B cell (primary cell): ENCODE results near the gene AP2B1. TPM values are rescaled to one million over a fixed set of nuclear protein-coding genes. Genes with fewer than 3 reads are reported as not detected.

Experiments used
- ATAC-seq: fragments of 200-7000 bp; cut with Tn5 transposase; one replicate; pipeline ENCODE4 v1.10.0; 2021; ENCODE audit warnings: low read depth, mild to moderate bottlenecking, moderate number of reproducible peaks, moderate library complexity
- CTCF ChIA-PET: fragments of 350-600 bp; sonication (Branson Sonifier 250); formaldehyde crosslinking; loops from one replicate; lab custom pipeline; 2021; ENCODE audit warnings: antibody characterized with exemption, inconsistent platforms; lab: Charles Lee
- POLR2A ChIA-PET: fragments of 350-600 bp; sonication (Branson Sonifier 250); formaldehyde crosslinking; loops from one replicate; lab custom pipeline; 2021; ENCODE audit warnings: antibody characterized with exemption; lab: Charles Lee
- DNase-seq: peaks from one replicate; pipeline ENCODE4 v3.0.0; 2013
- H2AFZ ChIP-seq: 2 replicates; pipeline ENCODE4 v1.6.1; 2012; ENCODE audit warnings: mild to moderate bottlenecking, low read depth, low read length; ENCODE audit not compliant: insufficient read depth, poor library complexity, severe bottlenecking
- H3K27ac ChIP-seq, 2 donors: 1 replicate in 1 of 2; 2 replicates in 1 of 2; pipeline ENCODE4 v1.5.1; 2012 to 2013; ENCODE audit warnings: low read length in 2 of 2, mild to moderate bottlenecking in 2 of 2, moderate library complexity in 1 of 2
- H3K27me3 ChIP-seq, 4 experiments: fragments of 200-600 bp in 1 of 4; sonication (generic) in 1 of 4; replicated peaks in 1 of 4; 1 replicate in 2 of 4; 2 replicates in 2 of 4; pipeline versions ENCODE4 v1.6.1 to v1.7.0; 2013 to 2016; ENCODE audit warnings: low read length in 3 of 4, mild to moderate bottlenecking in 2 of 4, mixed read lengths in 1 of 4, moderate library complexity in 1 of 4; ENCODE audit not compliant: insufficient read depth in 4 of 4, control insufficient read depth in 3 of 4; ENCODE audit errors: control extremely low read depth in 1 of 4
- H3K36me3 ChIP-seq, 2 experiments: replicated peaks in 1 of 2; 1 replicate in 1 of 2; 2 replicates in 1 of 2; pipeline versions ENCODE4 v1.6.1 to v1.7.1; 2013; ENCODE audit warnings: low read length in 1 of 2; ENCODE audit not compliant: insufficient read depth in 2 of 2, control insufficient read depth in 1 of 2; ENCODE audit errors: control extremely low read depth in 1 of 2, extremely low read depth in 1 of 2
- H3K4me1 ChIP-seq, 2 donors: fragments of 200-600 bp in 1 of 2; sonication (generic) in 1 of 2; 1 replicate in 1 of 2; 2 replicates in 1 of 2; pipeline versions ENCODE4 v1.5.1 to v1.6.1; 2013 to 2017; ENCODE audit warnings: low read length in 2 of 2; ENCODE audit not compliant: control insufficient read depth in 2 of 2, insufficient read depth in 2 of 2
- H3K4me2 ChIP-seq: replicated peaks from 2 replicates; pipeline ENCODE3; 2012; ENCODE audit warnings: mild to moderate bottlenecking, low read depth, low read length; ENCODE audit not compliant: poor library complexity, severe bottlenecking
- H3K4me3 ChIP-seq, 5 experiments: fragments of 200-600 bp in 1 of 5; sonication (generic) in 1 of 5; 1 replicate in 3 of 5; 2 replicates in 2 of 5; pipeline versions ENCODE4 v1.5.1 to v1.7.0; 2011 to 2016; ENCODE audit warnings: low read length in 4 of 5, mild to moderate bottlenecking in 4 of 5, low read depth in 2 of 5, control low read depth in 1 of 5, moderate library complexity in 1 of 5; ENCODE audit not compliant: insufficient read depth in 1 of 5; ENCODE audit errors: control extremely low read depth in 1 of 5, extremely low read depth in 1 of 5
- H3K79me2 ChIP-seq: fragments of 200-600 bp; sonication (generic); one replicate; pipeline ENCODE4 v1.6.0; 2016; ENCODE audit warnings: low read length; ENCODE audit not compliant: control insufficient read depth, insufficient read depth
- H3K9ac ChIP-seq: fragments of 200-600 bp; sonication (generic); 2 replicates; pipeline ENCODE4 v1.6.1; 2017; ENCODE audit warnings: mild to moderate bottlenecking, low read length, moderate library complexity
- H3K9me3 ChIP-seq, 3 donors: one replicate each; pipeline versions ENCODE4 v1.6.1 to v1.7.1; 2013; ENCODE audit warnings: low read length in 2 of 3; ENCODE audit not compliant: control insufficient read depth in 2 of 3, insufficient read depth in 1 of 3; ENCODE audit errors: control extremely low read depth in 1 of 3
- H4K20me1 ChIP-seq: 2 replicates; pipeline ENCODE4 v1.6.0; 2012; ENCODE audit warnings: mild to moderate bottlenecking, low read length; ENCODE audit not compliant: insufficient read depth, control insufficient read depth, poor library complexity, severe bottlenecking
- H3K27ac Mint-ChIP-seq: one replicate; pipeline ENCODE4 v1.8.0; 2021; ENCODE audit warnings: mixed read lengths
- H3K27me3 Mint-ChIP-seq: one replicate; pipeline ENCODE4 v1.8.0; 2021; ENCODE audit warnings: mixed read lengths
- H3K4me1 Mint-ChIP-seq: one replicate; pipeline ENCODE4 v1.8.0; 2021; ENCODE audit warnings: mixed read lengths
- H3K4me3 Mint-ChIP-seq: one replicate; pipeline ENCODE4 v1.8.0; 2021; ENCODE audit warnings: mixed read lengths
- H3K9me3 Mint-ChIP-seq: one replicate; pipeline ENCODE4 v1.8.0; 2022; ENCODE audit warnings: mixed read lengths; ENCODE audit not compliant: insufficient read depth
- CTCF ChIP-seq: fragments of 200-600 bp; IDR thresholded peaks from one replicate; pipeline ENCODE4 v1.8.0; 2022; ENCODE audit warnings: antibody characterized with exemption, mild to moderate bottlenecking
- EZH2 ChIP-seq: IDR thresholded peaks from 2 replicates; pipeline ENCODE4 v1.6.1; 2012; ENCODE audit warnings: borderline replicate concordance, low read depth, mild to moderate bottlenecking, moderate library complexity, low read length; ENCODE audit not compliant: insufficient read depth, poor library complexity, severe bottlenecking
- WGBS: methylation state at CpG from one replicate; pipeline ENCODE4 v1.1.5; 2013; ENCODE audit warnings: missing lambda C conversion rate; ENCODE audit not compliant: insufficient coverage; 5-methylcytosine and 5-hydroxymethylcytosine counted together
- intact Hi-C: fragments of 100-400 bp; cut with micrococcal nuclease; formaldehyde crosslinking; loops from one replicate; pipeline ENCODE4 v1.10.0; 2022
- polyA plus RNA-seq: library from polyadenylated mRNA; depleted of rRNA; stranded (reverse); fragments of >200 nt; gene quantifications from 2 replicates; pipeline ENCODE4 v1.2.3, GENCODE V29; 2012
- total RNA-seq, 2 donors: library from RNA; stranded (reverse); fragments of 120-200 nt in 1 of 2; gene quantifications; 1 replicate in 1 of 2; 2 replicates in 1 of 2; pipeline versions ENCODE4 v1.2.3 to v1.2.4, GENCODE V29; 2013 to 2022

AP2B1 gene
- total and polyA plus RNA-seq, 2 donors (not counting 1 experiment from before 2014, with no cell fraction given), result 33.1 to 123 TPM

- Histone ChIP-seq H3K27ac (peak overlapping the region in 1 of 2 donors; percentile 84), H3K4me3 (peak overlapping the region; percentile 58 to 90 (median 70)), H3K79me2 (peaks cover 7% of the 10 kb centered on the region), H3K36me3 (no peaks in the 10 kb centered on the region), H2AFZ (peak overlapping the region; percentile 90), H3K9me3 (no peaks in the 10 kb centered on the region), H3K4me1 (peaks cover 24 to 36% of the 10 kb centered on the region in 2 donors), H3K27me3 (no peaks in the 10 kb centered on the region), H4K20me1 (no peaks in the 10 kb centered on the region), H3K4me2 (peak overlapping the region; percentile 80), H3K9ac (peak overlapping the region; percentile 78)
- Mint-ChIP-seq H3K4me1 (peaks cover 43% of the 10 kb centered on the region), H3K27ac (peak overlapping the region; percentile 62), H3K9me3 (no peaks in the 10 kb centered on the region), H3K27me3 (no peaks in the 10 kb centered on the region), H3K4me3 (peak overlapping the region; percentile 89)
- no CpG with 5 or more reads among the region's 1 CpG for WGBS
- intact Hi-C loops, result loop anchor here (2.0 kb wide), 1 partner anchor 37 kb away; the partner anchor contains the start of gene PEX12
- CTCF ChIA-PET, result interaction anchor here (0.6 to 12.8 kb wide), 5 partner anchors 8 to 228 kb away, joined by 3 to 360 read pairs (median 4); no protein-coding TSS in a partner anchor
- DNase-seq (no peak), ATAC-seq (no peak)
- POLR2A ChIA-PET, result interaction anchor here (0.8 kb wide), 1 partner anchor 37 kb away, joined by 4 read pairs; the partner anchor contains the start of gene PEX12
- TF ChIP-seq EZH2, result no peak
- no peak for TF ChIP-seq CTCF
Measured at GRCh38 chr17:35541434-35541833, 45.7 kb upstream of the AP2B1 start.

- ChIA-PET POLR2A (no interaction called here), CTCF (interaction anchor here (0.7 to 12.8 kb wide), 5 partner anchors 10 to 372 kb away, joined by 3 to 360 read pairs (median 5); no protein-coding TSS in a partner anchor)
- Histone ChIP-seq H3K9me3 (no peaks in the 10 kb centered on the region), H3K27me3 (no peaks in the 10 kb centered on the region), H3K36me3 (no peaks in the 10 kb centered on the region), H3K27ac (no peak overlapping the region), H4K20me1 (no peaks in the 10 kb centered on the region), H3K4me1 (peaks cover 27 to 36% of the 10 kb centered on the region in 2 donors), H3K4me2 (peak overlapping the region; percentile 18), H3K79me2 (peaks cover 7% of the 10 kb centered on the region), H3K9ac (peak overlapping the region; percentile 0), H3K4me3 (no peak overlapping the region), H2AFZ (peak overlapping the region; percentile 32)
- no peak overlapping the region for H3K27ac Mint-ChIP-seq
- H3K4me1 Mint-ChIP-seq, result peaks cover 38% of the 10 kb centered on the region
- no peaks in the 10 kb centered on the region for H3K9me3 Mint-ChIP-seq
- no peaks in the 10 kb centered on the region for H3K27me3 Mint-ChIP-seq
- intact Hi-C loops, result no loop called here
- peak overlapping the region; percentile 47 for H3K4me3 Mint-ChIP-seq
- TF ChIP-seq CTCF, result no peak
- no peak for TF ChIP-seq EZH2
- no peak for DNase-seq
- ATAC-seq, result no peak
Measured at GRCh38 chr17:35542990-35543389, 44.1 kb upstream of the AP2B1 start.
